SKM-1 (cell line): Measurements from ENCODE around the gene PLEKHN1.

Source experiments
- DNase-seq: peaks from one replicate; lab custom pipeline; 2025; ENCODE audit not compliant: unreplicated experiment; lab: John Stamatoyannopoulos, UW

The PLEKHN1 gene

GRCh38 chr1:1023700-1024099 is 57.4 kb downstream of the PLEKHN1 start:
- DNase-seq: no peak

GRCh38 chr1:1024149-1024770 is 58.0 kb downstream of the PLEKHN1 start:
- DNase-seq: no peak

GRCh38 chr1:1024771-1025699 is 58.8 kb downstream of the PLEKHN1 start:
- no peak for DNase-seq
